OCI-LY1 (cell line): ENCODE data around the gene PLEKHG2.

Experiments used
- H2AFZ ChIP-seq: fragments of 200-600 bp; sonication (generic), shearing (Covaris generic); 2 replicates; pipeline ENCODE4 v1.6.0; 2014; ENCODE audit warnings: antibody characterized with exemption, mild to moderate bottlenecking, low read length
- H3F3A ChIP-seq: fragments of 200-600 bp; sonication (generic), shearing (Covaris generic); 2 replicates; pipeline ENCODE4 v1.6.0; 2014; ENCODE audit warnings: mild to moderate bottlenecking, antibody characterized with exemption, low read length, moderate library complexity; ENCODE audit not compliant: insufficient read depth
- H3K27ac ChIP-seq: fragments of 200-600 bp; sonication (generic); 2 replicates; pipeline ENCODE4 v1.5.1; 2014; ENCODE audit warnings: low read length, mixed run types, mild to moderate bottlenecking, low read depth; ENCODE audit not compliant: poor library complexity, severe bottlenecking
- H3K27me3 ChIP-seq: fragments of 200-600 bp; sonication (generic); 2 replicates; pipeline ENCODE4 v1.6.0; 2014; ENCODE audit warnings: antibody characterized with exemption, mild to moderate bottlenecking, low read length, moderate library complexity; ENCODE audit not compliant: insufficient read depth
- H3K36me3 ChIP-seq: fragments of 200-600 bp; sonication (generic); 2 replicates; pipeline ENCODE4 v1.6.1; 2014; ENCODE audit warnings: mild to moderate bottlenecking, antibody characterized with exemption, low read length, moderate library complexity, mixed read lengths; ENCODE audit not compliant: insufficient read depth
- H3K4me1 ChIP-seq: fragments of 200-600 bp; sonication (generic); 2 replicates; pipeline ENCODE4 v1.5.1; 2014; ENCODE audit warnings: mild to moderate bottlenecking, low read length, moderate library complexity; ENCODE audit not compliant: insufficient read depth, severe bottlenecking
- H3K4me2 ChIP-seq: fragments of 200-600 bp; sonication (generic), shearing (Covaris generic); 2 replicates; pipeline ENCODE4 v1.6.1; 2014; ENCODE audit warnings: low read length
- H3K4me3 ChIP-seq: fragments of 200-600 bp; sonication (generic); 2 replicates; pipeline ENCODE4 v1.5.1; 2014; ENCODE audit warnings: low read length, low read depth, mild to moderate bottlenecking, mixed read lengths; ENCODE audit not compliant: poor library complexity, severe bottlenecking
- H3K79me2 ChIP-seq: fragments of 200-600 bp; shearing (Covaris generic); 2 replicates; pipeline ENCODE4 v1.6.1; 2016; ENCODE audit warnings: mixed run types, low read length, mixed read lengths; ENCODE audit not compliant: insufficient read depth
- H3K9ac ChIP-seq: fragments of 200-600 bp; sonication (generic), shearing (Covaris generic); 2 replicates; pipeline ENCODE4 v1.6.1; 2014; ENCODE audit warnings: mild to moderate bottlenecking, low read length, mixed read lengths
- H3K9me2 ChIP-seq: fragments of 200-600 bp; sonication (generic), shearing (Covaris generic); 2 replicates; pipeline ENCODE4 v1.6.1; 2014; ENCODE audit warnings: low read depth, mild to moderate bottlenecking, low read length, mixed read lengths
- H3K9me3 ChIP-seq: fragments of 200-600 bp; shearing (Covaris generic); 2 replicates; pipeline ENCODE4 v1.6.1; 2014; ENCODE audit warnings: low read length, mixed read lengths
- H4K20me1 ChIP-seq: fragments of 200-600 bp; sonication (generic), shearing (Covaris generic); 2 replicates; pipeline ENCODE4 v1.6.0; 2016; ENCODE audit warnings: mild to moderate bottlenecking, low read length; ENCODE audit not compliant: insufficient read depth
- EZH2 ChIP-seq: fragments of 200-600 bp; sonication (generic), shearing (Covaris generic); IDR thresholded peaks from 2 replicates; pipeline ENCODE4 v1.8.0; 2017; ENCODE audit warnings: borderline replicate concordance, mixed run types, mild to moderate bottlenecking, antibody characterized with exemption, low read length, moderate library complexity, mixed read lengths
- TF ChIP-seq, protein P1 (sequence below): fragments of 200-600 bp; sonication (generic), shearing (Covaris generic); IDR thresholded peaks from 2 replicates; pipeline ENCODE4 v1.5.1; 2017; ENCODE audit warnings: mild to moderate bottlenecking, antibody characterized with exemption, low read length, moderate library complexity, mixed read lengths

The PLEKHG2 gene, protein sequence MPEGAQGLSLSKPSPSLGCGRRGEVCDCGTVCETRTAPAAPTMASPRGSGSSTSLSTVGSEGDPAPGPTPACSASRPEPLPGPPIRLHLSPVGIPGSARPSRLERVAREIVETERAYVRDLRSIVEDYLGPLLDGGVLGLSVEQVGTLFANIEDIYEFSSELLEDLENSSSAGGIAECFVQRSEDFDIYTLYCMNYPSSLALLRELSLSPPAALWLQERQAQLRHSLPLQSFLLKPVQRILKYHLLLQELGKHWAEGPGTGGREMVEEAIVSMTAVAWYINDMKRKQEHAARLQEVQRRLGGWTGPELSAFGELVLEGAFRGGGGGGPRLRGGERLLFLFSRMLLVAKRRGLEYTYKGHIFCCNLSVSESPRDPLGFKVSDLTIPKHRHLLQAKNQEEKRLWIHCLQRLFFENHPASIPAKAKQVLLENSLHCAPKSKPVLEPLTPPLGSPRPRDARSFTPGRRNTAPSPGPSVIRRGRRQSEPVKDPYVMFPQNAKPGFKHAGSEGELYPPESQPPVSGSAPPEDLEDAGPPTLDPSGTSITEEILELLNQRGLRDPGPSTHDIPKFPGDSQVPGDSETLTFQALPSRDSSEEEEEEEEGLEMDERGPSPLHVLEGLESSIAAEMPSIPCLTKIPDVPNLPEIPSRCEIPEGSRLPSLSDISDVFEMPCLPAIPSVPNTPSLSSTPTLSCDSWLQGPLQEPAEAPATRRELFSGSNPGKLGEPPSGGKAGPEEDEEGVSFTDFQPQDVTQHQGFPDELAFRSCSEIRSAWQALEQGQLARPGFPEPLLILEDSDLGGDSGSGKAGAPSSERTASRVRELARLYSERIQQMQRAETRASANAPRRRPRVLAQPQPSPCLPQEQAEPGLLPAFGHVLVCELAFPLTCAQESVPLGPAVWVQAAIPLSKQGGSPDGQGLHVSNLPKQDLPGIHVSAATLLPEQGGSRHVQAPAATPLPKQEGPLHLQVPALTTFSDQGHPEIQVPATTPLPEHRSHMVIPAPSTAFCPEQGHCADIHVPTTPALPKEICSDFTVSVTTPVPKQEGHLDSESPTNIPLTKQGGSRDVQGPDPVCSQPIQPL (N-terminal part only)

DNA sequence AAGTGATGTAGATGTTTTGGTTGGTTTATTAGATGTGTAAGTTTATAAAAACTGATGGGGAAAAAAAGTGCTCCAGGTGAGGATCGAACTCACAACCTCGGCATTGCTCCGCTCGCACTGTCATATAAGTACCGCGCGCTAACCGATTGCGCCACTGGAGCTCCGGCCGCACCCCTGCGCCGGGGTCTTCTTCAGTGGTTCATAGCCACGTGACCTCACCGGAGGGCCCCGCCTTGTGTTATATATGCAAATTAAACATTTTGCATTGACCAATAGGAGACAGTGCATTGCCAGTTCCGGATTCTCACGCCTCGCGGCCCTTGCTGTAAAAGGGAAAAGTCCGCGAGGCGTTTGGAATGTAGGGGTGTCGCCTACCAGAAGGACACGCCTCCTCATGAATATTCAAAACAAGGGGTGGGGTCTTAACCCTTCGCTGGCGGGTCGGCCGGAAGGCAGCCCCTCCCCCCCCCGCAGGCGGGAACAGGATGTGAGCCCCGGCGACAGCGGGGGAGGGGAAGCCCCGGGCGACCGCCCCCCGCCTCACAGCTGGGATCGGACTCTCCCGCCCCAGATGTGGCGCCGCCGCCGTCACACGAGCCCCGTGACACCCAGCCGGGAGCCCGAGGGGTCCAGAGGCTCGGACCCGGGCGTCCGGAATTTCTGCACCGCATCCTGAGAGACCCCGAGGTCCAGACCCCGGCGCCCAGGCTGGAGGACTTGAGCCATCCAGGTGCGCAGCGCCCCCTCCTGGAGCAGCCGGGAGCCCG, at the start of gene PLEKHG2:
TSS of gene PLEKHG2 (plus strand) at position 570 of the 767 bp plus-strand sequence. CDS start 1,418 bp downstream, outside the sequence.
- Histone ChIP-seq H3K4me1 (peaks cover 45% of the 10 kb centered on the region), H4K20me1 (no peaks in the 10 kb centered on the region)

DNA sequence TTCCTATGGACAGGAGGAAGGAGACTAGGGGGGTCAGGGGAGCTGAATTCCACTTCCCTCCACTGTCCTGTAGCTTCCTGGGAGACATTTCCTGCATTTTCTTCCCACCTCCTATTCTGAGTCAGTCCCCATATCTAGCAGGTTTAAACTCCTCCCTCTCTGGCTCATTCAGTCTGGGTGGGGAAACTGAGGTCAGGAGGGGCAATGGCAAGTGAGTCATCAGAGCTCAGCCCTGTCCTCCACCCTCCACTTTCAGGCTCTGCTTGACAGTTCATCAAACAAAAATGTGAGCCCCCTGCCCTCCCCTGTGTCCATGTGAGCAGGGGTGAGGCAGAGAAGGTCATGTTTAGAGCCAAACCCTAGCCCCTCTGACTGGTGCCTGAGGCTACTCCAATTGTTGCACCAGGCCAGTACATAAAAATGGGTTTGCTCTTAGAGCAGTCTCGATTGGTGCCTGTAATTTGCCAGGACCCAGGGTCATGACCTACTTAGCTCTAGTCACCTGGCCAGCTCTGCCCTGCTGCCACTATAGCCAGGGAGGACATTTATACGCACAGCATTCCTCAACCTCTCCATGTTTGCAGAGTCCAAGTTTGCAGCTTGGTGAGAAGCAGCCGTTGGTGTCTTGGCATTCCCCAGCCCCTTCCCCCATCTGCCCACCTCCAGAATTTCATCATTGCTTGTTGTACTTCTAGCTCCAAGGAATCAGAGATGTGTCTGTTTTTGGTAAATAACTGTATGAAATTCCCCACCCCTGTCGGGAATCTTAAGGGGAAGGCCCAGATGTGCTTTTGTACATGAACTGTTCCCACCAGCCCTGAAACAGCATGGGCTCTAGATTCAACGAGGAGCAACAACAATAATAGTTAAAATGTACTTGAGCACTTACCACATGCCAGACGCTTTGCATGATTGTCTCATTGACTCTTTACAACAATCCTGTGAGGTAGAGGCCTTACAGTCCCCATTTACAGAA, 49.5 kb upstream of the PLEKHG2 start:
- peaks cover 60% of the 10 kb centered on the region for H3K36me3 ChIP-seq
- no peaks in the 10 kb centered on the region for H3K27me3 ChIP-seq
- H3K4me1 ChIP-seq = peaks cover 20% of the 10 kb centered on the region
- H3K9me2 ChIP-seq = no peaks in the 10 kb centered on the region
- H3K4me2 ChIP-seq = no peak overlapping the region
- H2AFZ ChIP-seq = no peak overlapping the region
- H3K4me3 ChIP-seq = no peak overlapping the region
- H3F3A ChIP-seq = no peaks in the 10 kb centered on the region
- H3K79me2 ChIP-seq = no peaks in the 10 kb centered on the region
- no peak for TF ChIP-seq EZH2
- TF ChIP-seq, protein P1, sequence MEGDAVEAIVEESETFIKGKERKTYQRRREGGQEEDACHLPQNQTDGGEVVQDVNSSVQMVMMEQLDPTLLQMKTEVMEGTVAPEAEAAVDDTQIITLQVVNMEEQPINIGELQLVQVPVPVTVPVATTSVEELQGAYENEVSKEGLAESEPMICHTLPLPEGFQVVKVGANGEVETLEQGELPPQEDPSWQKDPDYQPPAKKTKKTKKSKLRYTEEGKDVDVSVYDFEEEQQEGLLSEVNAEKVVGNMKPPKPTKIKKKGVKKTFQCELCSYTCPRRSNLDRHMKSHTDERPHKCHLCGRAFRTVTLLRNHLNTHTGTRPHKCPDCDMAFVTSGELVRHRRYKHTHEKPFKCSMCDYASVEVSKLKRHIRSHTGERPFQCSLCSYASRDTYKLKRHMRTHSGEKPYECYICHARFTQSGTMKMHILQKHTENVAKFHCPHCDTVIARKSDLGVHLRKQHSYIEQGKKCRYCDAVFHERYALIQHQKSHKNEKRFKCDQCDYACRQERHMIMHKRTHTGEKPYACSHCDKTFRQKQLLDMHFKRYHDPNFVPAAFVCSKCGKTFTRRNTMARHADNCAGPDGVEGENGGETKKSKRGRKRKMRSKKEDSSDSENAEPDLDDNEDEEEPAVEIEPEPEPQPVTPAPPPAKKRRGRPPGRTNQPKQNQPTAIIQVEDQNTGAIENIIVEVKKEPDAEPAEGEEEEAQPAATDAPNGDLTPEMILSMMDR = no peak
- H3K27ac ChIP-seq = peak overlapping the region; percentile 83
- peak overlapping the region; percentile 1; the same call in 1 of the 2 replicates for H3K9ac ChIP-seq
- H4K20me1 ChIP-seq = no peaks in the 10 kb centered on the region
- H3K9me3 ChIP-seq = no peaks in the 10 kb centered on the region

More for the DNA sequence above, at the start of gene PLEKHG2:
- TF ChIP-seq EZH2 = no peak
- TF ChIP-seq, protein P1 = peak; percentile 87
- Histone ChIP-seq H3K4me3 (peak within 1 kb of the TSS; percentile 99), H3K4me2 (peak within 1 kb of the TSS; percentile 93), H3K9me3 (no peaks in the 10 kb centered on the region), H2AFZ (0 out of 2 replicates have a peak within 1 kb of the TSS, but pooled peaks have one; percentile 23), H3K27ac (peak within 1 kb of the TSS; percentile 96), H3K36me3 (peaks cover 10% of the 10 kb centered on the region), H3K27me3 (no peaks in the 10 kb centered on the region), H3F3A (peaks cover 5% of the 10 kb centered on the region), H3K79me2 (peaks cover 6% of the 10 kb centered on the region), H3K9ac (peak within 1 kb of the TSS; percentile 99), H3K9me2 (no peaks in the 10 kb centered on the region)
